Measurements from ENCODE around the gene ITGA1. TPM values are rescaled to one million over a fixed set of nuclear protein-coding genes. Genes with fewer than 3 reads are reported as not detected.

The ITGA1 gene
- total RNA-seq (2016; rRNA removed; fragmentation: Illumina TruSeq; extraction: Trizol) (11.6 and 23.1 TPM in 2 replicates), polyA plus RNA-seq (2011; rRNA removed) (28.6 and 35.6 TPM in 2 replicates), polyA minus RNA-seq (2011; rRNA and poly(A)+ RNA removed; ENCODE audit: low replicate concordance) (58.0 and 60.0 TPM in 2 replicates), Bru-seq, nascent RNA (percentile 68 among the genes with signal in this experiment), BruChase-seq, experiment 1, labeled RNA remaining after a 6-hour chase (percentile 62 among the genes with signal in this experiment), BruChase-seq, experiment 2, labeled RNA remaining after a 2-hour chase (percentile 62 among the genes with signal in this experiment)
- total RNA-seq (2016; cell fraction: cytosol; rRNA removed; fragmentation: Illumina TruSeq; extraction: Trizol; ENCODE audit: low read depth) = 3.4 and 5.7 TPM in 2 replicates
- total RNA-seq (2016; cell fraction: insoluble cytoplasmic fraction; rRNA removed; fragmentation: Illumina TruSeq; extraction: Trizol) = 12.0 and 21.2 TPM in 2 replicates
- total RNA-seq (2016; cell fraction: membrane; rRNA removed; fragmentation: Illumina TruSeq; extraction: Trizol) = 3.1 and 3.8 TPM in 2 replicates
- total RNA-seq (2016; cell fraction: nucleus; rRNA removed; fragmentation: Illumina TruSeq; extraction: Trizol) = 34.4 and 38.7 TPM in 2 replicates
- polyA plus RNA-seq (2011; cell fraction: cytosol; rRNA removed) = 8.2 and 21.3 TPM in 2 replicates
- 37.8 and 49.4 TPM in 2 replicates for polyA plus RNA-seq (2011; cell fraction: nucleus; rRNA removed)
- polyA plus RNA-seq (2012) = 22.3 and 27.3 TPM in 2 replicates
- 0.44 and 0.49 TPM in 2 replicates for polyA plus RNA-seq (2016; cell fraction: cytosol; fragmentation: Illumina TruSeq; extraction: Trizol; ENCODE audit: low read depth)
- polyA plus RNA-seq (2016; cell fraction: insoluble cytoplasmic fraction; fragmentation: Illumina TruSeq; extraction: Trizol; ENCODE audit: low read depth) = 3.9 and 4.0 TPM in 2 replicates
- polyA plus RNA-seq (2016; cell fraction: membrane; fragmentation: Illumina TruSeq; extraction: Trizol; ENCODE audit: low read depth) = 0.74 and 0.87 TPM in 2 replicates
- 16.4 and 19.4 TPM in 2 replicates for polyA plus RNA-seq (2016; cell fraction: nucleus; fragmentation: Illumina TruSeq; extraction: Trizol; ENCODE audit: insufficient read depth, low read depth)
- polyA minus RNA-seq (2011; cell fraction: cytosol; rRNA and poly(A)+ RNA removed) = 32.8 and 74.9 TPM in 2 replicates
- 121 and 200 TPM in 2 replicates for polyA minus RNA-seq (2011; cell fraction: nucleus; rRNA and poly(A)+ RNA removed)
- long read RNA-seq, experiment 1, full-length matches to known transcripts = 4 of 8 reads
- long read RNA-seq, experiment 1, partial matches to known transcripts = 3 of 8 reads
- long read RNA-seq, experiment 1, other reads (novel, unspliced or antisense) = 1 of 8 reads
- long read RNA-seq, experiment 2, full-length matches to known transcripts = 3 of 56 reads
- long read RNA-seq, experiment 2, partial matches to known transcripts = 13 of 56 reads
- long read RNA-seq, experiment 2, other reads (novel, unspliced or antisense) = 40 of 56 reads

GRCh38 chr5:52787600-52788504, at the start of gene ITGA1, which contains the start of gene PELO:
TSS of gene ITGA1 (plus strand) at chr5:52787916. CDS start at chr5:52788354, 438 bp downstream.
TSS of gene PELO (plus strand) at chr5:52787916. CDS start at chr5:52800395, 12,479 bp downstream.
- peaks cover 48% of the 10 kb centered on the region for H3K4me1 ChIP-seq (ENCODE audit: insufficient read depth, low read length)
- H3K4me3 ChIP-seq (replicated peaks in 1 of 3; ENCODE audit: insufficient read depth in 1 of 3, low read depth in 2 of 3, low read length in 3 of 3) = peak within 1 kb of the TSS; percentile 76 to 92 (median 77)
- ATAC-seq (peak; percentile 92), DNase-seq (ENCODE audit: low spot score) (peak; percentile 86), FAIRE-seq (peak; percentile 73)
- no peaks in the 10 kb centered on the region for H3K9me3 ChIP-seq (ENCODE audit: low read length)
- H3K79me2 ChIP-seq (ENCODE audit: insufficient read depth, low read length) = peaks cover 41% of the 10 kb centered on the region
- in situ Hi-C loops (cut with HindIII; ENCODE audit: extremely low pct_ligation_motif_present, low pct_unique_long_range_greater_than_20kb) (loop anchor here (5.0 kb wide), 1 partner anchor 81 kb away; no protein-coding TSS in a partner anchor), intact Hi-C loops (cut with micrococcal nuclease; ENCODE audit: unreplicated experiment) (loop anchor here (1.0 to 5.0 kb wide), 6 partner anchors 13 to 309 kb away; no protein-coding TSS in a partner anchor)
- 0% methylated on average over 16 of the region's 61 CpGs for WGBS (ENCODE audit: low lambda C conversion rate)
- no peaks in the 10 kb centered on the region for H4K20me1 ChIP-seq (ENCODE audit: insufficient read depth, low read length)
- BruUV-seq (replicated peaks) = TSS peak; percentile 64
- no peaks in the 10 kb centered on the region for H3K36me3 ChIP-seq (replicated peaks in 1 of 2; ENCODE audit: control insufficient read depth in 1 of 2, insufficient read depth in 2 of 2, low read length in 2 of 2)
- no peaks in the 10 kb centered on the region; a peak in 1 of 5 replicates for H3K27me3 ChIP-seq (ENCODE audit: control insufficient read depth in 1 of 2, insufficient read depth in 2 of 2, low read length in 2 of 2)
- ChIA-PET POLR2A (interaction anchor here (0.6 to 4.9 kb wide), 6 partner anchors 12 to 214 kb away, joined by 3 to 79 read pairs (median 4); no protein-coding TSS in a partner anchor), CTCF (ENCODE audit: low intra/inter-chr PET ratio, low total read pairs) (interaction anchor here (3.1 kb wide), 1 partner anchor 128 kb away, joined by 43 read pairs; no protein-coding TSS in a partner anchor)
- H3K27ac ChIP-seq (ENCODE audit: extremely low read length, insufficient read depth, low read length) = peak within 1 kb of the TSS; percentile 73
- H3K9ac ChIP-seq (ENCODE audit: insufficient read depth, low read depth, low read length) = peak within 1 kb of the TSS; percentile 71
- H3K4me2 ChIP-seq (ENCODE audit: low read depth, low read length) = peak within 1 kb of the TSS; percentile 69
- peak within 1 kb of the TSS; percentile 2 for H2AFZ ChIP-seq (ENCODE audit: low read length)
- TF ChIP-seq PPARG (CRISPR knock-in tag; conservative IDR thresholded peaks at IDR 0.05) = peak; percentile 21; the same call in 1 of the 2 replicates
- peak; percentile 21; the same call in 1 of the 2 replicates for TF ChIP-seq MEF2D (CRISPR knock-in tag; IDR thresholded peaks at IDR 0.05)
- peak; percentile 83 for TF ChIP-seq ZNF691 (CRISPR knock-in tag; IDR thresholded peaks at IDR 0.05; ENCODE audit: borderline replicate concordance, low read depth)
- no peak for TF ChIP-seq ZNF512 (CRISPR knock-in tag; IDR thresholded peaks at IDR 0.05)
- TF ChIP-seq ZFP36L1 (CRISPR knock-in tag; IDR thresholded peaks at IDR 0.05) = no peak
- no peak; a peak in 1 of 4 replicates for TF ChIP-seq EP300 (IDR thresholded peaks at IDR 0.05; ENCODE audit: low read depth in 2 of 2, low read length in 2 of 2)
- TF ChIP-seq EP300 (CRISPR knock-in tag; IDR thresholded peaks at IDR 0.05; ENCODE audit: borderline replicate concordance) = 0 out of 2 replicates have a peak, but pooled peaks have one; percentile 22
- 0 out of 2 replicates have a peak, but pooled peaks have one; percentile 61 for TF ChIP-seq ZNF34 (CRISPR knock-in tag; IDR thresholded peaks at IDR 0.05; ENCODE audit: borderline replicate concordance)
- peak; percentile 93 to 100 for TF ChIP-seq HMGXB4 (CRISPR knock-in tag; IDR thresholded peaks at IDR 0.05; ENCODE audit: borderline replicate concordance in 1 of 2, low read depth in 1 of 2)

Data from HepG2 (cell line).